Loucy (cell line): ENCODE results near the gene PRLHR.
"Not testable (repeated sequence)": the region's sequence is repeated elsewhere in the genome, so short reads cannot be mapped to it uniquely, and the experiment has no call there.

Source experiments
- H2AFZ ChIP-seq: fragments of 200-600 bp; sonication (generic); 2 replicates; pipeline ENCODE4 v1.6.0; 2016; ENCODE audit warnings: antibody characterized with exemption, mild to moderate bottlenecking, low read length, moderate library complexity
- H3F3A ChIP-seq: fragments of 200-600 bp; 2 replicates; pipeline ENCODE4 v1.6.0; 2016; ENCODE audit warnings: antibody characterized with exemption, low read depth, mild to moderate bottlenecking
- H3K27me3 ChIP-seq: fragments of 200-600 bp; sonication (generic); 2 replicates; pipeline ENCODE4 v1.6.1; 2014; ENCODE audit warnings: low read length, mild to moderate bottlenecking; ENCODE audit not compliant: insufficient read depth, poor library complexity, severe bottlenecking
- H3K36me3 ChIP-seq: fragments of 200-600 bp; sonication (generic); 2 replicates; pipeline ENCODE4 v1.6.1; 2016; ENCODE audit warnings: low read length; ENCODE audit not compliant: insufficient read depth
- H3K4me1 ChIP-seq: fragments of 200-600 bp; sonication (generic); 2 replicates; pipeline ENCODE4 v1.5.1; 2014; ENCODE audit warnings: low read length, mild to moderate bottlenecking; ENCODE audit not compliant: insufficient read depth, poor library complexity, severe bottlenecking
- H3K4me2 ChIP-seq: fragments of 200-600 bp; sonication (generic); 2 replicates; pipeline ENCODE4 v1.6.0; 2014; ENCODE audit warnings: antibody characterized with exemption, low read length, low read depth, mild to moderate bottlenecking; ENCODE audit not compliant: poor library complexity, severe bottlenecking
- H3K4me3 ChIP-seq: fragments of 200-600 bp; sonication (generic); 2 replicates; pipeline ENCODE4 v1.5.1; 2014; ENCODE audit warnings: low read length, mild to moderate bottlenecking, mixed read lengths; ENCODE audit not compliant: poor library complexity, severe bottlenecking
- H3K79me2 ChIP-seq: fragments of 200-600 bp; sonication (generic); 2 replicates; pipeline ENCODE4 v1.6.1; 2014; ENCODE audit warnings: low read length; ENCODE audit not compliant: insufficient read depth
- H3K9ac ChIP-seq: fragments of 200-600 bp; sonication (generic); 2 replicates; pipeline ENCODE4 v1.6.0; 2014; ENCODE audit warnings: mild to moderate bottlenecking, low read depth, low read length, moderate library complexity; ENCODE audit not compliant: poor library complexity, severe bottlenecking
- H3K9me2 ChIP-seq: fragments of 200-600 bp; sonication (generic); replicated peaks from 2 replicates; pipeline ENCODE4 v1.6.1; 2016; ENCODE audit warnings: low read depth, low read length, mixed read lengths
- H3K9me3 ChIP-seq: fragments of 200-600 bp; sonication (generic); 2 replicates; pipeline ENCODE4 v1.6.1; 2014; ENCODE audit warnings: mild to moderate bottlenecking, antibody characterized with exemption, low read length, low read depth; ENCODE audit not compliant: insufficient read depth
- H4K20me1 ChIP-seq: fragments of 200-600 bp; sonication (generic); 2 replicates; pipeline ENCODE4 v1.6.0; 2014; ENCODE audit warnings: antibody characterized with exemption, low read length, mild to moderate bottlenecking; ENCODE audit not compliant: insufficient read depth, poor library complexity, severe bottlenecking
- EZH2phosphoT487 ChIP-seq: fragments of 200-600 bp; IDR thresholded peaks from 2 replicates; pipeline ENCODE4 v1.6.1; 2018; ENCODE audit warnings: antibody characterized with exemption, mild to moderate bottlenecking, moderate library complexity, borderline replicate concordance
- TF ChIP-seq, protein P1 (sequence below): fragments of 200-600 bp; sonication (generic); conservative IDR thresholded peaks from 2 replicates; pipeline ENCODE4 v1.5.1; 2014; ENCODE audit warnings: mild to moderate bottlenecking, antibody characterized with exemption, low read length

The PRLHR gene

DNA sequence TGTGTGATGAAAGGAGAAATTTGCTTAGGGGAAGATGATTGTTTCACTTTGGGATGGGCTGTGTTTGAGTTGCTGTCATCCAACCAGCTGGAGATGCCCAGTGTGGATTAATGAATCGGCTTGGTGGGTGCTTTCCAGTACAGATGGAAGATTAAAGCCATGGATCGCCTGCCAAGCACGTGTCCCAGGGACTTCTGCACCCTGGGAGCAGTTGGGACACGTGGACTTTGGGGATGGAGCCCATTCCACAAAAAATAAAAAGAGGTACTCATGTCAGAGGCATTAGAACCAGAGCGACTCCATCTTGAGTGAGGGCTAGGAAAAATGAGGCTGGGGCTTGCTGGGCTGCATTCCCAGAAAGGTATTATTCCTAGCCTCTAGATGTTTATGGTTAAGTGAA is 29.3 kb upstream of the PRLHR start:
- H3K9me2 ChIP-seq = no peaks in the 10 kb centered on the region
- H2AFZ ChIP-seq = no peak overlapping the region
- no peaks in the 10 kb centered on the region for H3K27me3 ChIP-seq

DNA sequence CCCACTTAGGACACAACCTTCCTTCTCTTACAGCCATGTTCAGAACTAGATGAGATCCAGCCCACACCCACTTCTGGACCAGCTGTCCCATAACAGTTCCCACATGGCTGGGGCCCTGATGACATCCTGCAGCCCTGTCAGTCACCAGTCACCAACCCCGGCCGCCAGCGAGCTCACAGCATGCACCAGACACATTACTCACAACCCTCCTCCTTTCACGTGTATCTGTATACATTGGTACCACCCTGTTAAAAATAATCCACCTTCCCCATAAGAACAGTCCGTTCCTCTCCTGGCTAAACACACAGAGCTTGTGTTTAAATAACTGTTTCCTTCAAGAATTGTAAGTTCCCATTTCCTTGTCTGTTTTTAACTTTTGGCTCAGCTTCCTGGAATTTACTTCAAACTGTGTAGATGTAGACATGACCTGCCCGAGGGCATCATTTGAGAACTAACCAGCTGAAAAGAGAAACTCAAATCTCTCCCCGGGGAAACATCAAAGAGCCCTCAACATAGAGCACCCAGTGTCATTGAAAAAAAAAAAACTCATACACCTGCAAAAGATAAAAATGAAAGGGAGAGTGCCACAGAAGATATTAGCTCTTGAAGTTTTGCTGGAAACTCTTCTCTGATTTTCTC is 26.0 kb upstream of the PRLHR start:
- no peaks in the 10 kb centered on the region for H3K36me3 ChIP-seq
- H3K4me2 ChIP-seq = no peak overlapping the region
- no peaks in the 10 kb centered on the region for H3K9me3 ChIP-seq
- H3K4me3 ChIP-seq = no peak overlapping the region
- H3K4me1 ChIP-seq = no peaks in the 10 kb centered on the region
- no peak overlapping the region for H3K9ac ChIP-seq
- H4K20me1 ChIP-seq = no peaks in the 10 kb centered on the region
- TF ChIP-seq, protein P1, sequence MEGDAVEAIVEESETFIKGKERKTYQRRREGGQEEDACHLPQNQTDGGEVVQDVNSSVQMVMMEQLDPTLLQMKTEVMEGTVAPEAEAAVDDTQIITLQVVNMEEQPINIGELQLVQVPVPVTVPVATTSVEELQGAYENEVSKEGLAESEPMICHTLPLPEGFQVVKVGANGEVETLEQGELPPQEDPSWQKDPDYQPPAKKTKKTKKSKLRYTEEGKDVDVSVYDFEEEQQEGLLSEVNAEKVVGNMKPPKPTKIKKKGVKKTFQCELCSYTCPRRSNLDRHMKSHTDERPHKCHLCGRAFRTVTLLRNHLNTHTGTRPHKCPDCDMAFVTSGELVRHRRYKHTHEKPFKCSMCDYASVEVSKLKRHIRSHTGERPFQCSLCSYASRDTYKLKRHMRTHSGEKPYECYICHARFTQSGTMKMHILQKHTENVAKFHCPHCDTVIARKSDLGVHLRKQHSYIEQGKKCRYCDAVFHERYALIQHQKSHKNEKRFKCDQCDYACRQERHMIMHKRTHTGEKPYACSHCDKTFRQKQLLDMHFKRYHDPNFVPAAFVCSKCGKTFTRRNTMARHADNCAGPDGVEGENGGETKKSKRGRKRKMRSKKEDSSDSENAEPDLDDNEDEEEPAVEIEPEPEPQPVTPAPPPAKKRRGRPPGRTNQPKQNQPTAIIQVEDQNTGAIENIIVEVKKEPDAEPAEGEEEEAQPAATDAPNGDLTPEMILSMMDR = no peak
- TF ChIP-seq EZH2phosphoT487 = no peak
- no peaks in the 10 kb centered on the region for H3F3A ChIP-seq
- no peaks in the 10 kb centered on the region for H3K27me3 ChIP-seq
- no peaks in the 10 kb centered on the region for H3K9me2 ChIP-seq
- H2AFZ ChIP-seq = no peak overlapping the region
- H3K79me2 ChIP-seq = no peaks in the 10 kb centered on the region

More for the DNA sequence above, 29.3 kb upstream of the PRLHR start:
- no peaks in the 10 kb centered on the region for H3F3A ChIP-seq
- TF ChIP-seq EZH2phosphoT487 = no peak
- TF ChIP-seq, protein P1 = no peak
- H3K9me3 ChIP-seq = no peaks in the 10 kb centered on the region
- H3K79me2 ChIP-seq = no peaks in the 10 kb centered on the region
- H3K9ac ChIP-seq = no peak overlapping the region
- no peak overlapping the region for H3K4me2 ChIP-seq
- no peaks in the 10 kb centered on the region for H4K20me1 ChIP-seq
- H3K4me3 ChIP-seq = no peak overlapping the region
- H3K36me3 ChIP-seq = no peaks in the 10 kb centered on the region
- H3K4me1 ChIP-seq = no peaks in the 10 kb centered on the region

DNA sequence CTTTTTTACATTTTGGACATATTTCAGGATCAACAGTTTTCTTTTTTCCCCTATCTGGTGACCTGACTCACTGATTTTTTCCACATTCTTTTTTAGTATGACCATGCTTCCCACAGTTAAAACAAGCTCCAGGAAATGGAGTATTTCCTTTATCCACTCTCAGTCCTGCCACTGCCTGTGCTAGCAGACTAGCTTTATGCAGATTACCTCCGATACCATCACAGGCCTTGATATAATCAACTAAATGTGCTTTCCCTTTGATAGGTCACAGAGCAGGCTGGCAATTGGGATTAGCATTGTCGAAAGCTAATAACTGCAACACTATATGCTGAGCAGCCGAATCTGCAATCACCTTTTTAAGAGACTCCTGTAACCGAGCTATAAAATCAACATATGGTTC is 18.4 kb upstream of the PRLHR start:
- H3K27me3 ChIP-seq, H3K36me3 ChIP-seq, H3K9me2 ChIP-seq, H3K9ac ChIP-seq, H3K9me3 ChIP-seq, H3F3A ChIP-seq, H4K20me1 ChIP-seq, H3K79me2 ChIP-seq, H2AFZ ChIP-seq, H3K4me2 ChIP-seq, H3K4me1 ChIP-seq, H3K4me3 ChIP-seq: not testable (repeated sequence)

DNA sequence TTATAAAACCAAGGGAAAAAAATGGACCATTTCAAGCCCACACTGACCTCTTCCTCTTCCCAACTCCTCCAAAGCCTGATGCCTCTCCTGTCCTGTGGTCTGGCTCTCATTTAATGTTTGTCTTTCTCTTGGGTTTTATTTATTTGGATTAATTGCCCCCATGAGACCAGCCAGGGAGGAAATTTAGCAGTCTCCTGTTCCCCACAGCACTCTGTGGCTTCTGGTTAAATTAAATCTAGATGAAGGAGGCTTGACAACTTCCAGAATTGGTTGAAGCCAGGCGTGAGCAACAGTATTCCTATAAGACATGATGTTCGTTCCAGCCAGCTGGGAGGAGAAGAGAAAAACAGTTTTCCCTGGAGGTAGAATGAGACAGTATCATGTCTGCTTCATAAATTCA is 15.1 kb upstream of the PRLHR start:
- Histone ChIP-seq H3K27me3 (no peaks in the 10 kb centered on the region), H3F3A (no peaks in the 10 kb centered on the region), H3K9me2 (no peaks in the 10 kb centered on the region), H3K4me3 (no peak overlapping the region), H3K9ac (no peak overlapping the region), H3K9me3 (peaks cover 15% of the 10 kb centered on the region; the same call in 1 of the 2 replicates), H2AFZ (no peak overlapping the region), H3K4me2 (no peak overlapping the region), H3K4me1 (no peaks in the 10 kb centered on the region), H3K79me2 (no peaks in the 10 kb centered on the region), H3K36me3 (no peaks in the 10 kb centered on the region), H4K20me1 (no peaks in the 10 kb centered on the region)
- TF ChIP-seq, protein P1 = no peak
- TF ChIP-seq EZH2phosphoT487 = no peak
